T-helper 9 cell (primary cell): ENCODE data around the gene CTU2.

ENCODE experiments used
- DNase-seq: peaks from one replicate; pipeline ENCODE4 v3.0.0-alpha.2; 2020

Gene CTU2

DNA sequence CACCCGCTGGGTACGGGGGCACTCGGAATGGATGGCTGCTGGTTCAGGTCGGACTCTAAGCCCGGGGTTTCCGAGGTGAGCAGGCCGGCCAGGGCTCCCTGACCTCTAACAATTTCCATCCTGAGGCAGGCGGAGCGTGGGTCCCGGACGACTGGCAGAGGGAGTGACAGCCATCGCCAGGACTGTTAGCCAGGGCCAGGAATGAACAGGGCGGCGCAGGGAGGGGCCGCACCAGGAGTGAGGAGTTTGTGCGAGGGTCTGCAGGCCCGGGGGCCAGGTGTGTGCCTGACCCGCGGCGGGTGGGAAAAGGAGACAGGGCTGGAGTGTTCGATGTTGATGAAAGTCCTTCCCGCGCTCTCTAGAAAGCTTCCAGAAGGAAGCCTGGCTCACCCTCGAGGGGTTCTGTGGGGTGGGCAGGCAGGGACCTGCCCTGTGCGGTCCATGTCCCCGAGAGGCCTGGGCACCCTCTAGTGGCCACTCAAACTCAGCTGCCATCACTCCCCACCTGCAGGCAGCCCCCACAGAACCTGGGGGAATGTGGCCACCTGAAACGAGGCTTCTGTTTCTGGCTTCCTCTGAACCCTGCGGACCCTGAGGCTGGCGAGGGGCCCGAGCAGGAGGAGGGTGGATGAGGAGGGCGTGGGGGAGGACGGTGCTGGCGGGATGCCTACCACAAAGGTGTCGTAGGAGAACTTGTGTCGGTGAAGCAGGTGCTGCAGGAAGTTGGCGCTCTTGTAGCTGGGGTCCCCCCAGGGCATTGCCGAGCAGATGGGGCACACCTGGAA, 8.3 kb upstream of the CTU2 start:
- no peak for DNase-seq

DNA sequence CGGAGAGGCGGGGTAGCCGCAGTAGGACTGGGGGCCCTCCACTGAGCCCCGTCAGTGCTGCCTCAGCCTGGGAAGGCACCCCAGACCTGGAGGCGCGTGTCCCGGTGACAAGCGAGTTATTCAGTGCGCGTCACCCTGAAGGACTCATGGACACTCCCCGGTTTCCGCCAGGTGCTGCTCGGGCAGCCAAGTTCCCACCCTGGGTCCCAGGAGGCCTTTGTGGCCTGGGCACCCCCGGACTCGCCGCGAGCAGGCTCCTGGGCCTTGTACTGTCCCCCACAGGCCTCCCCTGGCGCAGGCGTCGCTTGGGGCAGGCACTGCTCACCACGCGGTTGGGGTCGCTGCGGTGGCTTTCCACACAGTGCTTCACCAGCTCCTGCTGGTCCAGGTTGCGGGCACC, 7.7 kb upstream of the CTU2 start:
- no peak for DNase-seq

DNA sequence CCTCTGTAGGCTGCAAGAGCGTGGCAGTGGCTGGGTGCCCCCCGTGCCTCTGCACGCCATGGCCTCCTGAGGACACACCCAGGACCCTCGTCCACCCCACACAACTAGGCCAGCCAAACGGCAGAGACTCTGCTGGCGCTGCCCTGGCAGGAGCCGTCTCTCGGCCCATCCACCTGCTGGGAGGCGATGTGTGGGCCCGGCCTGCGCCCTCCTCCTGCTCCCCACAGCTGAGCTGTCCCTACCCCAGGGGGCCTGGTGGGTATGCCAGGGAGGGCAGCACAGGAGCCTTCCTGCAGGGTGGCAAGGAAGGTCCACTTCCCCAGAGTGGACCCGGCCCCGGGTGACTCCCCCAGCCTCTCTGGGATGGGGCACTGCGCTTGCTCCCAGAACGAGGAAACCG, 7.1 kb upstream of the CTU2 start:
- DNase-seq, result no peak

DNA sequence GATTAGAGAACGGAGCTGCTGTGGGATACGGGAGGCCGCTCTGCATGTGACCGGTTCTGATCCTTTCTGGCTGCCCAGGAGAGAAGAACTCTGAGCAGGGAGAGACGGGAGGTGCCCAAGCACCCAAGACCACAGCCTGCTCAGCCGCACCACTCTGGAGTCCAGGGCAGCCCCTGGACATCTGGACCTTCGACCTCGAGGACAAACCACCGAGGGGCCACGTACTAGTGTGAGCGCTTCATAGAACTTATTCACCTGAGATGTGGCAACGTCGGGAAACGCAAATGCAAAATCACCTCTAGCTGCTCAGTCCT, 6.0 kb upstream of the CTU2 start:
- no peak for DNase-seq

DNA sequence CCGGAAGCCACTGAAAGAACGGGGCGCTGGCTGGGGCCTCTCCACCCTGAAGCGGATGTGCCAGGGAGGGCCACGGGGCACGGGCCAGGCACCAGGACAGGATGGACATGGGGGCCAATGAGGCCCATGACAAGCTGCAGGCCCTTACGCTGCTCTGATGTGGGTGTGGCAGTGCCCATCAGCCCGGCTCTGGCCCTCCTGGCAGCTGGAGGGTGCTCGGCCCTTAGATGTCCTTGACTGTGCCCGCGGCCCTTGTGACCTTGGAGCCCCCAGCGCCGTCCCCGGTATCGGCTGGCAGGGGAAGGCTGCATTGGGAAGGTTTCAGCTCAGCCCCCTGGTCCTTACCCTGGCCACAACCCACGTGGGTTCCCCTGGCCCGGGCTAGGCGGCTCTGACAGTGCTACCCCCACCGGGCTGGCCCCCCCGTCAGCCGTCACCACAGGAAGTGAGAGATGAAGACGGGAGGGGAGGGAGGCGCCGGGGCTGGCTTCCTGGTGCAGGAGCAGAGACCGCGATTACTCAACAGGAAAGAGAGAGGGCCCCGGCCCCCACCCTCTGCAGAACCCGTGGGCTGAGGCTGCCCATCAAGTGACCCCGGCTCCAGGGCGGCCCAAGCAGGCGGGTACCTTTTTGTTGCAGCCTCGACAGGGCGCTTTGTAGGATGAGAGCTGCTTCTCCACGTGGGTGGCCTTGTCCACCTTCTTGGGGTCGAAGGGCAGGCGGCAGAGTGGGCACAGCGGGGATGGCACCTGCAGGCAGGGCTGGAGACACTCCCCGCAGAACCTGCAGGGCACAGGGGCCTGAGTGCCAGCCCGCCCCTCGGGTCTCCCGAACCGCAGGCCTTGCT, 5.4 kb upstream of the CTU2 start:
- DNase-seq, result peak; percentile 95

DNA sequence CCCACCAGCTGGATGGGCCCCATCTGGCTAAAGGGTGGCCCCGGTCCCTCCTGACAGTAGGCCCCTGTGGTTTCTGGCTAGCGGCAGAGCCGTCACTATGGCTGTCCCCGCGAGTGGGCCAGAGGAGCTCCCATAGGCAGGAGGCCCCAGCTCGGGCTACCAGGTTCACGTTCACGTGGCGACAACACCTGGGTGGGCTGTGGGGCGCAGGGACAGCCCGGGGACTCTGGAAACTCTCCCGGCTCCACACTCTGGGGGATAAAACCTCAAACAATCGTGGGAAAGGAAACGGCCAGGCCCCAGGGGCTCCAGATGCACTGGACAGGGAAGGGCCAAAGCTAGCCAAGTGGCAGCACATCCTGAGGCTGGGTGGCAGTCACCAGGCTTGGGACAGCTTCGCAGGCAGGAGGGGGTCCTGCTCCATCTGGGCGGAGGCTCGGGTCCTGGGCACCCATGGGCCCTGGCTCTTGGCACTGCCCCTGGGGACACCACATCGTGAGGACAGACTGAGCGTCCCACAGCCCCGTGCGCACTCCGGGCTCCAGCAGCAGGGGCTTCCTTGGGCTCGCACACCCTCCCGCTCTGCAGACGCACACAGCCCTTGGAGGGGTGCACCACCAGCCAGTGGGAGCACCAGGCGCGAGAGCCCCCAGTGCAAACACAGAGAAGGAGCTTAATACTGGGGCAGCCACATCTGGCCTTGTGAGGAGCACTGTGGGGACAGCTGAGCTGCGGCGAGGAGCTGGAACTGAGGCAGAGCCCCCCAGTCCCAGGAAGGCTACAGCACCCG, 4.5 kb upstream of the CTU2 start:
- DNase-seq, result no peak

DNA sequence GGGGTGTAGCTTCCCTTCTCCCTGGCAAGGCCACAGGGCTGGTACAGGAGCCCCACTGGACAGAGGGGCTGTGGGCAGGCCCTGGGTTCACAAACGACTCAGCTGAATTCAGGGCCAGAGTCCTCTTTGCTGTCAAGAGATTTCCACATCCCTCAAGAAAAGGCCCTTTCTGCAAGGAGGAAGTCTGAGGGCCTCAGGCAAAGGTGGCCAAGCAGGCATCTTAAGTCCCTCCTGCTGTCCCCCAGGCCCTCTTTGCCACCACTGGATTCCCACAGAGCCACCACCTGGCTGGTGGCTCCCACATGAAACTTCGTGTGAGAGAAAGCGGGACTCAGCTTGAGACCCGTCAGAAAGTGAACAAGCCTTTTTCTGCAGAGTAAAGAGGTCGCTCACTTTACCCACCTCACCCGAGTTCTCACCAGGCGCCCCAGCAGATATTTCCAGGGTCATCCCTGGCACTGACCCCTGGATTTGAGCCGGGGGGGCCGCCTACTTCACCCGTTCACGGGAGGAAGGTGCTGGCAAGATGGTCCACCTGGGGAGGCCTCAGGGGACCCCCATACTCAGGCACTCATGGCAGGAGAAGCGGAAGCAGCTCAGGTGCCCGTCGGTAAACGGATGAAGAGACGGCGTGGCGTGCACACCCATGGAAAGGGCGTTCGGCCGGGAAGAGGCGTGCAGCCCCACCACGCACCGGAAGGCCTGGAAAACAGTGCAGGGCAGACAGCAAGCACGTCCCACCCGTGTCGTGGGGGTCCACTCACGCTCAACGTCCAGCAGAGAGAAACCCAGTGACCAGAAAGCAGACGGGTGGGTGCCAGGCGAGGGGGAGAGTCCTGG, 3.7 kb upstream of the CTU2 start:
- DNase-seq, result no peak

DNA sequence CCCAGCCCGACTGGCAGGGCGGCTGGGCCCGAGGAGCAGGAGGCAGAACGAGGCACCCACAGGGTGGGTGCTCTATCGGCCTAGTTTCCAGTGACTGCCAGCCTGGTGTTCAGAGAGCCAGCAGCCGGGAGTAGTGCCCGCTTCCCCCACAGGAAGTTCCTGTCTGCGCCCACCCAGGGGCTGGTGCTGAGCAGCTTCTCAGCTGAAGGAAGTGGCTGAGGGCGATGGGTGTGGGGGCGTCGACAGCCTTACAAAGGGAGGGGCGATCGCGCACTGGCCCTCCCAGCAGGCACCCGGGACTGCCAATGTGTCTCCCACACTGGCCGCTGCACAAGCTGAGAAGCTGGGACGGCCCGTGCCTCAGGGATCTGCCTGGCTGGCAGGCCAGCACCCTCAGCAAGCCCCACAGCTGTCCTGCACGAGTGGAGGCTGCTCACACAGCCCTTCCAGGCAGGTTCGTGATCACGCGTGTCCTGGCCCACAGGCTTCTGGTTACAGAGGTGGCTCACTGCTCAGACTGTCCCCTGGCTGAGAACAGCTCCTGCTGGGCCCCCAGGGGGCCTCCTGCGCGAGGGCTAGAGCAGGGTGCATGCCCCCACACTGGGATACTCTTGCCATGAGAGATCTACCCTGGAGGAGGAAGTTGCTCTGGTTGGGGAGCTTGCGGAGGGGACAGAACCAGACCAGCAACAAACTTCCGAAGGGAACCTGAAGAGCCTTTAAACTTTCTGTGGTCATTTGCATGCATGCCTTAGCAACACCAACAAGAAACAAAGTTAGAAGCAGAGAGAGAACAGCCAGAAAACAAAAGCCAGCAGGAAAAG, 2.6 kb upstream of the CTU2 start:
- DNase-seq, result peak; percentile 60

DNA sequence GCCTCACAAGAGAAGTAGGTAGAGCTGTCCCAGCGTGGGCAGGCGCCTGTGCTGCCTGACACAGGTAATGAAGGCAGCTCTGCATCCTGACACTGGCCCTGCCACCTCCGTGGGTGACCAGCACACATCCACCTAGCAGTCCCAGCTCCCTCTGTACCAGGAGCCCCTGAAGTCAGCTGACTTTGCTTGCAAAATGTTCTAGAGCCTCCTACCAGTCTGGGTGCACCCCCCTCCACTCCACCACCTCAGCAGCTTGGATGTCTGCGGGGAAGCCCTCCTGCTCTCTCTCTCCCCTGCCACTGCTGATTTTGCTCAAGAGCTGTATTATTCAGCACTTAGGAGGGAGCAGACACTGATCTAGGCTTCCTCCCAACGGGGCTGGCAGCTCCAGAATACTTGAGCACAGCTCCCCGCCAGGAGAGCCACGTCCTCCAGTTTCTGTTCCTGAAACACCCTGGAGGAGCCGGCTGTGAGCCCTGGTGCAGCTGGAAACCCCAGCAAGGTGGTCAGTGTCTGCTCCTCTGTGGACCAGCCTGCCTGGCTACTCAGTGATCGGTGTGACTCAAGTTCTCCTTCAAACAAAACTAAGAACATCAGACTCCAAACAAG, 1.1 kb upstream of the CTU2 start:
- no peak for DNase-seq

DNA sequence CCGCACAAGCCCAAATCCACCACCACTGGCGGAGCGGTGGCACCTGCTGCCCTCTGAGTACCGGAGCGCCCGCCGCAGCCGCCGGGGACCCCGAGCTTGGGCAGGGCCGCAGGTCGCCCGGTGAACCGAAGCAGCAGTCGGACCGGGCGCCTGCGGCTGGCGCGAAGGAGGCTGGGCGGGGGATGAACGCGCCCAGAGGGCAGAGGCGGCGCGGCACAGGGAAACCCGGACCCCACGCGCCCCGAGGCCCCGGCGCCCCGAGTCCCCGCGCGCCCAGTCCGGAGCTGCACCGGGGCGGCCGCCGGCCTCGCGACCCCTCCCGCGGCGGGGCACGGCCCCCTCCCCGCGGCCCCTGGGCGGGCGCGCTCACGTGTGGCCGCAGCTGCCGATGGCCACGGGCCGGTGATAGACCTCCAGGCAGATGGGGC, 488 bp upstream of the CTU2 start:
- DNase-seq, result no peak

DNA sequence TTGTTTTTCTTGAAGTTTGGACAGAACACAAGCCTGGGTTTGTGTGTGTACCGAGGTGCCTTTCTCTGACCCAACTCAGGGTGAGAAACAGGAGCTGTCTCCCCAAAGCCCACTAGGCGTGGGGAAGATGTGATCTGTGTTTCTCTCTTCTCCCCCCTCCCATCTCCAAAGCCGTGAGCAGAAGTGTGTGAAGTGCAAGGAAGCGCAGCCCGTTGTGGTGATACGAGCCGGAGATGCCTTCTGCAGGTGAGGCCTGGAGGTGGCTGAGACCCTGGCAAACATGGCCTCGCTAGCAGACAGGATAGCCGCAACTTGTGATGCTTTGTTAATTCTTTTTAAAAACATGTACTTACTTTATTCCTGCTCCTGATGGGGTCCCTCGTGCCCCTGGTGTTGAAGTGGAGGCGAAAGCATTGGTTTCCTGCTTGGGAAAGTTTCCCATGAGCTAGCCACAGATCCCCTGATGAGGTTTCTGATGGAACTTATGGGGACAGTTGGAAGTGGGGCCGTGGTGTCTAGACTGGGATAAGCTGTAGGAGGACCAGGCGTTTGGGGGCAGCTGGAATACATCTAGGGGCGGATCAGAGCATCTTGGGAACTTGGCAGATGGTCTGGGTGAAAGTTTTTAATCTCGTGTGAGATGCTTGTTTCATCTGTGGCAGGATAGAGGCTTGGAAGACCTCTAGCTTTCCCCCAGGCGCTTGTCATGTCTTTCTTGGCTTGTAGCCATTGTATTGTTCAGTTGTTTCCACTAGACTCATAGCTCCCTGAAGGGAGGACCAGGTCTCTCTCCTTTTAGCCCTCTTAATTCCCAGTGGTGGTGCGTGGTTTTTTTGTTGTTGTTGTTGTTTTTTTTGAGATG, 893 bp downstream of the CTU2 start:
- DNase-seq, result no peak

DNA sequence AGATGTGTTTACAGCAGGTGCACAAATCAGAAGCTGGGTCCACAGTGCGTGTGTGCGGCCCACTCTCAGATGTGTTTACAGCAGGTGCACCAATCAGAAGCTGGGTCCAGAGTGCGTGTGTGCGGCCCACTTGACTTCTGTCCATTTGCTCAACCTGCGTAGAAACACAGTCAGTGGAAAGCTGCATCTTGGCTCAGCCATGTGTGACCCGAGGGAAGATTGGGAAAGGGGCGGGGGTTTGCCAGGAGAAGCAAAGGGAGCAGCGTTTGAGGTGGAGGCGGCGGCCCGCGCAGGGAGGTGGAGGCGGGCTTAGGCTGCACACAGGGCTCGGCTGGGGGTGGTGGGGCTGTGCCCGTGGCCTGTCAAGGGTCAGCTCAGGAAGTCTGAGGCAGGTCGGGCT, 4.3 kb downstream of the CTU2 start:
- no peak for DNase-seq

DNA sequence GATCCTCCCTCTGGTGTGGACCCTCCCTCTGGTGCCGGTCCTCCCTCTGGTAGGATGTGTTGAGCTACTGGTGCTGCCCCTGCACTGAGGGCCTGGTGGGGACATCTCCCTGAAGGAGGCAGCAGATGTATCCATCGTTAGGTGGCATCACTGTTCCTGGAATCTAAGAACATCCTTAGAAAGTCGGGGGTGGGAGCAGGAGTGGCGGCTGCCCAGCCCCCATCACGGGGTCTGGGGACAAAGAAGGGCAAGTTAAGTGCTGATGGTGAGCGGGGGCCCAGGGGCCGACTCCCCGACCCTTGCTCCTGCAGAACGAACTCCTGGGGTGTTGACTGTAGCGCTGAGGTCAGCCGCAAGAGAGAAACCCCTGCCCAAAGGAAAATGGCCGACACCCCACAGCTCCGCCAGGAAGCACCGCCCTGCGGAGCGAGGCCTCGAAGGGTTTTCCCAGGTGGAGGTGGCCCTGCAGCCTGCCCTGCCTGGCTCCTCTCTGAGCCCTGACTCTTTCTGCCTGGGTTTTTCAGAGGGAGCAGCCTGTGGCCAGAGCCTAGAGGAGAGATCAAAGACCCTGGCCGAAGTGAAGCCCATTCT, 5.5 kb downstream of the CTU2 start:
- DNase-seq, result no peak

DNA sequence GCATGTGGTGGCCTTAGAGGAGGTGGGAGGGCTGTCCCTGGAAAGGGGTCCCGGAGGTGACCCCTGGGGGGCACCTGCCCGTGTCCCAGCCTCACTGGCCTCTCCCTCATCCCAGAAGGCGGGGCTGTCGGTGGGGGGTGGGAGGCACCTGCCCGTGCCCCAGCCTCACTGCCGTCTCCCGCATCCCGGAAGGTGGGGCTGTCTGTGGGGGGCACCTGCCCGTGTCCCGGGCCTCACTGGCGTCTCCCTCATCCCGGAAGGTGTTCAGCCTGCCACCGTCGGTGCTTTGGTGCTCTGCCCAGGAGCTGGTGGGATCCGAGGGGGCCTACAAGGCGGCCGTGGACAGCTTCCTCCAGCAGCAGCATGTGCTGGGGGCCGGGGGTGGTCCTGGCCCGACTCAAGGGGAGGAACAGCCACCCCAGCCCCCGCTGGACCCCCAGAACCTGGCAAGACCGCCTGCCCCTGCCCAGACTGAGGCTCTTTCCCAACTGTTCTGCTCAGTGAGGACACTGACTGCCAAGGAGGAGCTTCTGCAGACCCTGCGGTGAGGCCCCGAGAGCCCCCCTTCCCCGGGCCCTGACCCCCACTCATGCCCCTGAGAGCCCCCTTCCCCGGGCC, 6.2 kb downstream of the CTU2 start:
- DNase-seq, result no peak

DNA sequence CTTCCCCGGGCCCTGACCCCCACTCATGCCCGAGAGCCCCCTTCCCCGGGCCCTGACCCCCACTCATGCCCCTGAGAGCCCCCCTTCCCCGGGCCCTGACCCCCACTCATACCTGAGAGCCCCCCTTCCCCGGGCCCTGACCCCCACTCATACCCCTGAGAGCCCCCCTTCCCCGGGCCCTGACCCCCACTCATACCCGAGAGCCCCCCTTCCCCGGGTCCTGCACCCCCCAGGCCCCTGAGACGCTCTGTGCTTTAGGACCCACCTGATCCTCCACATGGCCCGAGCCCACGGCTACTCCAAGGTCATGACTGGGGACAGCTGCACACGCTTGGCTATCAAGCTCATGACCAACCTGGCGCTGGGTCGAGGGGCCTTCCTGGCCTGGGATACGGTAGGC, 6.8 kb downstream of the CTU2 start:
- DNase-seq, result no peak

DNA sequence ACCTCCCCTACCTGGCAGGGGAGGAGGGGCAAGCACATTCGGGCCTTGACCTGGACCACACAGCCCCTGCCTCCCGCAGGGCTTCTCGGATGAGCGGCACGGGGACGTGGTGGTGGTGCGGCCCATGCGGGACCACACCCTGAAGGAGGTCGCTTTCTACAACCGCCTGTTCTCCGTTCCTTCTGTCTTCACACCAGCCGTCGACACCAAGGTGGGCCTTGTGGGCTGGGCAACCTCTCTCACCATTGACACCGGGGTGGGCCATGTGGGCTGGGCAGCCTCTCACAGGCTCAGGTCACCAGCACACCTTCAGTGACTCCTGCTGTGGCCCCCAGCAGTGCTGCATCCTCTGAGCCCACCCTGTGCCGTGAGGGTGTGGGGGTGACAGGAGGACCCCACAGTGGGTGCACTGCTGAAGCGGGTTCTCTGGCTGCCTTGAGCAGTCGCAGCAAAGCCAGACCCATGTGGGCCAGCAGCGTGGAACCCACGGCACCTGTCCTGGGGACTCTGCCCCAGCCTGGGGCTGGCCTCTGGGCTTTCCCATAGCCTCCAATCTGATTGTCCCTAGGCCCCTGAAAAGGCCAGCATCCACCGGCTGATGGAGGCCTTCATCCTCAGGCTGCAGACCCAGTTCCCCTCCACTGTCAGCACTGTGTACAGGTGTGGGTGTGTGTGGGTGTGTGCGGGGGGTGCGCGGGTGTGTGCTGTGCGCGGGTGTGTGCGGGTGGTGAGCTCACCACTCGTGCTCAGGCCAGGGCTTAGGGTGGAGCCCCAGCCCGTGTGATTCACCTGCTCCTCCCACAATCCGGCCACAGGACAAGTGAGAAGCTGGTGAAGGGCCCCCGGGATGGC, 7.5 kb downstream of the CTU2 start:
- DNase-seq, result no peak

DNA sequence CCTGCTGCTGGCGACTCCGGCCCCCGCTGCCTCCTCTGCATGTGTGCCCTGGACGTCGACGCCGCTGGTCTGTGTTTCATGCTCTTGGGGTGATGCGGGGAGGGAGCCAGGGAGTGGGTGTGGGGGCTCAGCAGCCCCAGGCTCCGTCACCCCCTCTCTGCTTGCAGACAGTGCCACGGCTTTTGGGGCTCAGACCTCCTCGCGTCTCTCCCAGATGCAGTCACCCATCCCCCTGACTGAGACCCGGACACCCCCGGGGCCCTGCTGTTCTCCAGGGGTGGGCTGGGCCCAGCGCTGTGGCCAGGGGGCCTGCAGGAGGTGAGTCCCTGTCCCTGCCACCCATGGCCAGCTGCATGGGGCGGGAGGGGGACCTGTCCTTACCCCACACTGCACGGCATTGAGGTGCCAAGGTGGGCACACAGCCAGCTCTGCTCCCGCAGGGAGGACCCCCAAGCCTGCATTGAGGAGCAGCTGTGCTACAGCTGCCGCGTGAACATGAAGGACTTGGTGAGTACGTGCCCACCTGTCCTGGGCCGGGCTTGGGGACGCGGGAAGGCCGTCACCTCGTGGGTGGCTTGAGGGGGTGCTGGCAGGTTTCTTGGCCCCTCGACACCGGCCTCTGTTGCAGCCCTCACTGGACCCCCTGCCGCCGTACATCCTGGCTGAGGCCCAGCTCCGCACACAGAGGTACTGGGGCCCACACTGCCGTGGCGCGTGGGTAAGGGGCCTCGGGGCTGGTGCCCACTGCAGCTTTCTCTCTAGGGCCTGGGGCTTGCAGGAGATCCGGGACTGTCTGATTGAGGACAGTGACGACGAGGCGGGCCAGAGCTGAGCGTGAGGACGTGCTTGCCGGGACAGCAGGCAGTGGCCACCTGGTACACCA, 8.4 kb downstream of the CTU2 start:
- DNase-seq, result no peak
